Measurements from ENCODE around the gene PREB.

The PREB gene

GRCh38 chr2:27138111-27138510 is 3.7 kb upstream of the PREB start:
- TF ChIP-seq REST (IDR thresholded peaks at IDR 0.05; ENCODE audit: insufficient read depth in 1 of 2, low read depth in 2 of 2, low read length in 2 of 2) (no peak), SIN3A (IDR thresholded peaks at IDR 0.05; ENCODE audit: borderline replicate concordance, insufficient read depth, low read length) (no peak), TAF1 (IDR thresholded peaks at IDR 0.05; ENCODE audit: borderline replicate concordance, insufficient read depth, low read length) (no peak), FOXP2 (optimal IDR thresholded peaks at IDR 0.05; ENCODE audit: borderline replicate concordance, extremely low read depth, extremely low read length, insufficient read depth) (no peak), POLR2AphosphoS5 (IDR thresholded peaks at IDR 0.05; ENCODE audit: low read depth, low read length) (no peak)

- TF ChIP-seq REST (IDR thresholded peaks at IDR 0.05; ENCODE audit: insufficient read depth in 1 of 2, low read depth in 2 of 2, low read length in 2 of 2) (no peak), POLR2AphosphoS5 (IDR thresholded peaks at IDR 0.05; ENCODE audit: low read depth, low read length) (no peak)
Observed at GRCh38 chr2:27137322-27137935, 3.0 kb upstream of the PREB start.

GRCh38 chr2:27136751-27137150 is 2.3 kb upstream of the PREB start:
- TF ChIP-seq REST (IDR thresholded peaks at IDR 0.05; ENCODE audit: insufficient read depth in 1 of 2, low read depth in 2 of 2, low read length in 2 of 2) (no peak), POLR2AphosphoS5 (IDR thresholded peaks at IDR 0.05; ENCODE audit: low read depth, low read length) (no peak), FOXP2 (optimal IDR thresholded peaks at IDR 0.05; ENCODE audit: borderline replicate concordance, extremely low read depth, extremely low read length, insufficient read depth) (no peak), SIN3A (IDR thresholded peaks at IDR 0.05; ENCODE audit: borderline replicate concordance, insufficient read depth, low read length) (no peak), TAF1 (IDR thresholded peaks at IDR 0.05; ENCODE audit: borderline replicate concordance, insufficient read depth, low read length) (no peak)

- TF ChIP-seq REST (IDR thresholded peaks at IDR 0.05; ENCODE audit: insufficient read depth in 1 of 2, low read depth in 2 of 2, low read length in 2 of 2) (no peak), TAF1 (IDR thresholded peaks at IDR 0.05; ENCODE audit: borderline replicate concordance, insufficient read depth, low read length) (no peak), FOXP2 (optimal IDR thresholded peaks at IDR 0.05; ENCODE audit: borderline replicate concordance, extremely low read depth, extremely low read length, insufficient read depth) (no peak), SIN3A (IDR thresholded peaks at IDR 0.05; ENCODE audit: borderline replicate concordance, insufficient read depth, low read length) (no peak), POLR2AphosphoS5 (IDR thresholded peaks at IDR 0.05; ENCODE audit: low read depth, low read length) (no peak)
Observed at GRCh38 chr2:27135478-27135955, 1.1 kb upstream of the PREB start.

Measured in PFSK-1 (cell line).